GM18508 (cell line): ENCODE data around the gene LCORL.
A peak's percentile ranks its signal among the peaks of the same experiment; 100 is the strongest.

Experiments
- ATAC-seq: cut with Tn5 transposase; IDR thresholded peaks from one replicate; pipeline ENCODE4 v1.9.1; 2021; ENCODE audit warnings: moderate number of reproducible peaks; ENCODE audit not compliant: insufficient read depth, unreplicated experiment

The LCORL gene

GRCh38 chr4:17941731-17942130, 79.8 kb downstream of the LCORL start:
- no peak for ATAC-seq

- ATAC-seq = no peak
Measured at GRCh38 chr4:17939054-17939453, 82.5 kb downstream of the LCORL start.

- ATAC-seq = no peak
Measured at GRCh38 chr4:17934286-17934685, 87.3 kb downstream of the LCORL start.

- no peak for ATAC-seq
Measured at GRCh38 chr4:17933126-17933525, 88.4 kb downstream of the LCORL start.

- ATAC-seq = no peak
Measured at GRCh38 chr4:17932041-17932440, 89.5 kb downstream of the LCORL start.

GRCh38 chr4:17930256-17930655, 91.3 kb downstream of the LCORL start:
- no peak for ATAC-seq

GRCh38 chr4:17924189-17924588, 97.4 kb downstream of the LCORL start:
- no peak for ATAC-seq

GRCh38 chr4:17921451-17921850, 100.1 kb downstream of the LCORL start:
- ATAC-seq = no peak

- ATAC-seq = no peak
Measured at GRCh38 chr4:17920681-17921080, 100.9 kb downstream of the LCORL start.

- ATAC-seq = no peak
Measured at GRCh38 chr4:17915439-17915838, 106.1 kb downstream of the LCORL start.

- no peak for ATAC-seq
Measured at GRCh38 chr4:17912011-17912410, 109.5 kb downstream of the LCORL start.

GRCh38 chr4:17911608-17912007, 109.9 kb downstream of the LCORL start:
- no peak for ATAC-seq

- ATAC-seq = no peak
Measured at GRCh38 chr4:17898553-17899055, 123.0 kb downstream of the LCORL start.

GRCh38 chr4:17895481-17895880, 126.1 kb downstream of the LCORL start:
- ATAC-seq = no peak

GRCh38 chr4:17894421-17894820, 127.1 kb downstream of the LCORL start:
- ATAC-seq = no peak

GRCh38 chr4:17889692-17890091, 131.9 kb downstream of the LCORL start:
- no peak for ATAC-seq

GRCh38 chr4:17884511-17884910, 137.0 kb downstream of the LCORL start:
- ATAC-seq = no peak

- no peak for ATAC-seq
Measured at GRCh38 chr4:17884063-17884462, 137.5 kb downstream of the LCORL start.

- no peak for ATAC-seq
Measured at GRCh38 chr4:17877661-17878060, 143.9 kb downstream of the LCORL start.

- ATAC-seq = no peak
Measured at GRCh38 chr4:17876943-17877342, 144.6 kb downstream of the LCORL start.

GRCh38 chr4:17875402-17876070, 146.0 kb downstream of the LCORL start:
- ATAC-seq = peak; percentile 94

GRCh38 chr4:17869327-17869726, 152.2 kb downstream of the LCORL start:
- no peak for ATAC-seq
